GM12864 (cell line): ENCODE results near the gene ASTN1.

Source experiments
- DNase-seq: peaks from one replicate; pipeline ENCODE4 v3.0.0-alpha.2; 2011; ENCODE audit warnings: low read depth
- H3K4me3 ChIP-seq: 2 replicates; pipeline ENCODE4 v1.5.1; 2011; ENCODE audit warnings: mild to moderate bottlenecking, low read depth, low read length, control low read depth
- TF ChIP-seq, protein P1 (sequence below): IDR thresholded peaks from 2 replicates; pipeline ENCODE4 v1.5.1; 2011; ENCODE audit warnings: low read depth, mild to moderate bottlenecking, moderate library complexity, low read length, control low read depth, inconsistent platforms; ENCODE audit errors: missing control alignments

Gene ASTN1

DNA sequence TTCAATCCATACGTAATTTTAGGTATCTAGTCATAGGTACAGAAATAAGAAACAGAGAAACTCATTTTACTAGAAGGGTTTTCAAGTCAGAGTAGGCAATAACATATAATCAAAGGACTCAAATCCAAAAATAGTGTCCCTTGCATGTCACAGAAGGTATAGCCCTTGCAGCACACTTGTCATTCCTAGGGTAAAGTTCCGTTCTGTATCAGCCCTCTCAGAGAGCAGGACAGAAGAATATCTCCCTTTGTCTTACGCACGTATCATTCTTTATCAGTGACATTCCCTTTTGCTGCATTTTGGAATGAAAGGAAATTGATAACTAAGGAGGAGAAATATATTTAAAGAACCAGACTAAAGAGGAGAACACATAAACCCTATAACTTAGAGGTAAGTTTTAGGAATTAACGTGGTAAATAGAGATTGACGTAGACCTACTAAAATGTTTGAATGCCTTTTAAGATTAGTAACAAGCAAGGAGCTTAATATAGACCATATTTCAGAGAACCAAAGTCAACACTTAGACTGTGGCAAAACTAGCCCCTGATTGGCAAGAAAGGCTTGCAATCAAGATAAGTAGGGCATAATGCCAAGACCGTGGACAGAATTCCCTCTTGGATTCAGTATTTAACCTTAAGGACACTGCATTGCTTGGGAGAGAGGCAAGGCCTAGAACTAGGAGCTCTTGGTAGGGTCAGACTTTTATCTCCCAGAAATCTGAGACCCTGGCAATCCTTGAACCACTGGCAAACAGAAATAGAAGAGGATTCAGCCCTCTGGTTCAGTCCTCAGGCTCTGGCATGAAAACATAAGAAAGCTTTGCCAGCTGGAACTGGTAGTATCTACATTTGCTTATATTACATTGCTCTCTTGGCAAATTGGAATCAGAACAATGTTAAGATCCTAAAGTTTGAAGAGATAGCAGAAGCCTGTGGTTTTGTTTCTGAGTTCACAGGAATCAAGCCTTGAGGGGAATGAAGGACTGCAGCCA lies 232.1 kb downstream of the ASTN1 start:
- TF ChIP-seq, protein P1, sequence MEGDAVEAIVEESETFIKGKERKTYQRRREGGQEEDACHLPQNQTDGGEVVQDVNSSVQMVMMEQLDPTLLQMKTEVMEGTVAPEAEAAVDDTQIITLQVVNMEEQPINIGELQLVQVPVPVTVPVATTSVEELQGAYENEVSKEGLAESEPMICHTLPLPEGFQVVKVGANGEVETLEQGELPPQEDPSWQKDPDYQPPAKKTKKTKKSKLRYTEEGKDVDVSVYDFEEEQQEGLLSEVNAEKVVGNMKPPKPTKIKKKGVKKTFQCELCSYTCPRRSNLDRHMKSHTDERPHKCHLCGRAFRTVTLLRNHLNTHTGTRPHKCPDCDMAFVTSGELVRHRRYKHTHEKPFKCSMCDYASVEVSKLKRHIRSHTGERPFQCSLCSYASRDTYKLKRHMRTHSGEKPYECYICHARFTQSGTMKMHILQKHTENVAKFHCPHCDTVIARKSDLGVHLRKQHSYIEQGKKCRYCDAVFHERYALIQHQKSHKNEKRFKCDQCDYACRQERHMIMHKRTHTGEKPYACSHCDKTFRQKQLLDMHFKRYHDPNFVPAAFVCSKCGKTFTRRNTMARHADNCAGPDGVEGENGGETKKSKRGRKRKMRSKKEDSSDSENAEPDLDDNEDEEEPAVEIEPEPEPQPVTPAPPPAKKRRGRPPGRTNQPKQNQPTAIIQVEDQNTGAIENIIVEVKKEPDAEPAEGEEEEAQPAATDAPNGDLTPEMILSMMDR = no peak
- DNase-seq = no peak
- no peak overlapping the region for H3K4me3 ChIP-seq

DNA sequence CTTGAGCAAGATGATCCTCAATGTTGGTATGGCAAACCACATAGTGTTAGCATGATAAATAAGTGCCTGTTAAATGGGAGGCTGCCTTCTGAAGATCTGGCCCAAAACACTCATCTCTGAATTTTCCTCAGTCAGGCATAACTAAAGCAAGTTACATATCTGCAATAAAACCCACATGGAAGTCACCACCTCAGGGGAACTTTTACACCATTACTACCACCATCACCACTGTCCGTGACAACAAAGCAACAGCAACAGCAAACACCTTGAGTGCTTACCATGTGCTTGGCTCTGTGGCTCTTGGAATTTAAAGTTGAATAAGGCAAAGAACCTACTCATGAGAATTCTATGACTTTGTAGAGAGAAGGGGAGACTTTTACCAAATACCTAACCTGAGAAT lies 233.0 kb downstream of the ASTN1 start:
- H3K4me3 ChIP-seq = no peak overlapping the region
- no peak for DNase-seq
- TF ChIP-seq, protein P1 = no peak

- no peak overlapping the region for H3K4me3 ChIP-seq
- TF ChIP-seq, protein P1 = no peak
- DNase-seq = no peak
Observed at GRCh38 chr1:176926330-176927086, 238.0 kb downstream of the ASTN1 start.

GRCh38 chr1:176925223-176925622 lies 239.3 kb downstream of the ASTN1 start:
- TF ChIP-seq, protein P1 = no peak
- no peak for DNase-seq
- no peak overlapping the region for H3K4me3 ChIP-seq

DNA sequence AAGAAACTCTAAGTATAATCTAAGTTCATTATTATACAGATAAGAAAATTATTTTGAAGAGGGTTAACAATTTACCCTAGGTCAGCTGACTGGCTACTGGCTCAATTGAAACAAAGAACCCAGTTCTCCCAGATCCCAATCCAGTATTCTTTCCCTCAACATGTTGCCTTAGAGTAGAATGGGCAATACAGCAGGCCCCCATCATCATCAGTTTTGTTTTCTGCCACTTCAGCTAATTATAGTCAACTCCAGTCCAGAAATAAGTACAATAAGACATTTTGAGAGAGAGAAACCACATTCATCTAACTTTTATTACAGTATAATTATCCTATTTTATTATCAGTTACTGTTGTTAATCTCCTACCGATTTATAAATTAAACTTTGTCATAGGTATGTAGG lies 241.2 kb downstream of the ASTN1 start:
- TF ChIP-seq, protein P1 = no peak
- DNase-seq = no peak
- H3K4me3 ChIP-seq = no peak overlapping the region

GRCh38 chr1:176919386-176920378 lies 244.8 kb downstream of the ASTN1 start:
- no peak for DNase-seq
- TF ChIP-seq, protein P1 = no peak
- no peak overlapping the region for H3K4me3 ChIP-seq
